ENCODE data around the gene TECPR1.
"Not testable (repeated sequence)": the region's sequence is repeated elsewhere in the genome, so short reads cannot be mapped to it uniquely, and the experiment has no call there.

Gene TECPR1

GRCh38 chr7:98223351-98223897, 28.6 kb downstream of the TECPR1 start:
- Histone ChIP-seq H3K27me3 (ENCODE audit: insufficient read depth, poor library complexity, severe bottlenecking) (no peaks in the 10 kb centered on the region), H3K27ac (replicated peaks) (no peak overlapping the region), H3K4me3 (replicated peaks; ENCODE audit: insufficient read depth, low read length) (no peak overlapping the region)
- TF ChIP-seq, protein P1, sequence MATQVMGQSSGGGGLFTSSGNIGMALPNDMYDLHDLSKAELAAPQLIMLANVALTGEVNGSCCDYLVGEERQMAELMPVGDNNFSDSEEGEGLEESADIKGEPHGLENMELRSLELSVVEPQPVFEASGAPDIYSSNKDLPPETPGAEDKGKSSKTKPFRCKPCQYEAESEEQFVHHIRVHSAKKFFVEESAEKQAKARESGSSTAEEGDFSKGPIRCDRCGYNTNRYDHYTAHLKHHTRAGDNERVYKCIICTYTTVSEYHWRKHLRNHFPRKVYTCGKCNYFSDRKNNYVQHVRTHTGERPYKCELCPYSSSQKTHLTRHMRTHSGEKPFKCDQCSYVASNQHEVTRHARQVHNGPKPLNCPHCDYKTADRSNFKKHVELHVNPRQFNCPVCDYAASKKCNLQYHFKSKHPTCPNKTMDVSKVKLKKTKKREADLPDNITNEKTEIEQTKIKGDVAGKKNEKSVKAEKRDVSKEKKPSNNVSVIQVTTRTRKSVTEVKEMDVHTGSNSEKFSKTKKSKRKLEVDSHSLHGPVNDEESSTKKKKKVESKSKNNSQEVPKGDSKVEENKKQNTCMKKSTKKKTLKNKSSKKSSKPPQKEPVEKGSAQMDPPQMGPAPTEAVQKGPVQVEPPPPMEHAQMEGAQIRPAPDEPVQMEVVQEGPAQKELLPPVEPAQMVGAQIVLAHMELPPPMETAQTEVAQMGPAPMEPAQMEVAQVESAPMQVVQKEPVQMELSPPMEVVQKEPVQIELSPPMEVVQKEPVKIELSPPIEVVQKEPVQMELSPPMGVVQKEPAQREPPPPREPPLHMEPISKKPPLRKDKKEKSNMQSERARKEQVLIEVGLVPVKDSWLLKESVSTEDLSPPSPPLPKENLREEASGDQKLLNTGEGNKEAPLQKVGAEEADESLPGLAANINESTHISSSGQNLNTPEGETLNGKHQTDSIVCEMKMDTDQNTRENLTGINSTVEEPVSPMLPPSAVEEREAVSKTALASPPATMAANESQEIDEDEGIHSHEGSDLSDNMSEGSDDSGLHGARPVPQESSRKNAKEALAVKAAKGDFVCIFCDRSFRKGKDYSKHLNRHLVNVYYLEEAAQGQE (IDR thresholded peaks at IDR 0.05; ENCODE audit: insufficient replicate concordance, low read depth) = no peak
- TF ChIP-seq POLR2AphosphoS5 (IDR thresholded peaks at IDR 0.05; ENCODE audit: low read depth) = no peak
- no peak for TF ChIP-seq SPI1 (IDR thresholded peaks at IDR 0.05; ENCODE audit: borderline replicate concordance, low read depth)
- TF ChIP-seq GABPA (IDR thresholded peaks at IDR 0.05; ENCODE audit: low read depth) = no peak
- TF ChIP-seq, protein P2, sequence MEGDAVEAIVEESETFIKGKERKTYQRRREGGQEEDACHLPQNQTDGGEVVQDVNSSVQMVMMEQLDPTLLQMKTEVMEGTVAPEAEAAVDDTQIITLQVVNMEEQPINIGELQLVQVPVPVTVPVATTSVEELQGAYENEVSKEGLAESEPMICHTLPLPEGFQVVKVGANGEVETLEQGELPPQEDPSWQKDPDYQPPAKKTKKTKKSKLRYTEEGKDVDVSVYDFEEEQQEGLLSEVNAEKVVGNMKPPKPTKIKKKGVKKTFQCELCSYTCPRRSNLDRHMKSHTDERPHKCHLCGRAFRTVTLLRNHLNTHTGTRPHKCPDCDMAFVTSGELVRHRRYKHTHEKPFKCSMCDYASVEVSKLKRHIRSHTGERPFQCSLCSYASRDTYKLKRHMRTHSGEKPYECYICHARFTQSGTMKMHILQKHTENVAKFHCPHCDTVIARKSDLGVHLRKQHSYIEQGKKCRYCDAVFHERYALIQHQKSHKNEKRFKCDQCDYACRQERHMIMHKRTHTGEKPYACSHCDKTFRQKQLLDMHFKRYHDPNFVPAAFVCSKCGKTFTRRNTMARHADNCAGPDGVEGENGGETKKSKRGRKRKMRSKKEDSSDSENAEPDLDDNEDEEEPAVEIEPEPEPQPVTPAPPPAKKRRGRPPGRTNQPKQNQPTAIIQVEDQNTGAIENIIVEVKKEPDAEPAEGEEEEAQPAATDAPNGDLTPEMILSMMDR (IDR thresholded peaks at IDR 0.05; ENCODE audit: insufficient read depth, low read length) = no peak
- DNase-seq (ENCODE audit: low read depth in 1 of 2, low spot score in 1 of 2) = no peak

GRCh38 chr7:98222533-98223195, 29.4 kb downstream of the TECPR1 start:
- no peak for DNase-seq (ENCODE audit: low read depth in 1 of 2, low spot score in 1 of 2)
- TF ChIP-seq, protein P2 (IDR thresholded peaks at IDR 0.05; ENCODE audit: insufficient read depth, low read length) = no peak
- TF ChIP-seq POLR2AphosphoS5 (IDR thresholded peaks at IDR 0.05; ENCODE audit: low read depth) = no peak
- TF ChIP-seq GABPA (IDR thresholded peaks at IDR 0.05; ENCODE audit: low read depth) = no peak
- TF ChIP-seq, protein P1 (IDR thresholded peaks at IDR 0.05; ENCODE audit: insufficient replicate concordance, low read depth) = no peak
- no peak overlapping the region for H3K4me3 ChIP-seq (replicated peaks; ENCODE audit: insufficient read depth, low read length)
- H3K27ac ChIP-seq (replicated peaks) = no peak overlapping the region
- no peaks in the 10 kb centered on the region for H3K27me3 ChIP-seq (ENCODE audit: insufficient read depth, poor library complexity, severe bottlenecking)

- TF ChIP-seq POLR2AphosphoS5 (IDR thresholded peaks at IDR 0.05; ENCODE audit: low read depth) = no peak
- TF ChIP-seq, protein P2 (IDR thresholded peaks at IDR 0.05; ENCODE audit: insufficient read depth, low read length) = no peak
- no peak for TF ChIP-seq SPI1 (IDR thresholded peaks at IDR 0.05; ENCODE audit: borderline replicate concordance, low read depth)
- no peak for TF ChIP-seq GABPA (IDR thresholded peaks at IDR 0.05; ENCODE audit: low read depth)
- TF ChIP-seq, protein P1 (IDR thresholded peaks at IDR 0.05; ENCODE audit: insufficient replicate concordance, low read depth) = no peak
- Histone ChIP-seq H3K4me3 (replicated peaks; ENCODE audit: insufficient read depth, low read length) (no peak overlapping the region), H3K27me3 (ENCODE audit: insufficient read depth, poor library complexity, severe bottlenecking) (no peaks in the 10 kb centered on the region), H3K27ac (replicated peaks) (no peak overlapping the region)
- DNase-seq (ENCODE audit: low read depth in 1 of 2, low spot score in 1 of 2) = no peak
Measured at GRCh38 chr7:98221611-98222532, 30.2 kb downstream of the TECPR1 start.

DNA sequence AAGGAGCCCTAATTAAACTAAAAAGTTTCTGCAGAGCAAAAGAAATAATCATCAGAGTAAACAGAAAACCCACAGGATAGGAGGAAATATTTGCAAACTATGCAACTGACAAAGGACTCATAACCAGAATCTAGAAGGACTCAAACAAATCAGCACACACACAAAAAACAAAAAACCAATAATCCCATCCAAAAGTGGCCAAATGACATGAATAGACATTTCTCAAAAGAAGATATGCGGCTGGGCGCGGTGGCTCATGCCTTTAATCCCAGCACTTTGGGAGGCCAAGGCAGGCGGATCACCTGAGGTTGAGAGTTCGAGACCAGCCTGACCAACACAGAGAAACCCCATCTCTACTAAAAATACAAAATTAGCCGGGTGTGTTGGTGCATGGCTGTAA, 32.6 kb downstream of the TECPR1 start:
- H3K27me3 ChIP-seq (ENCODE audit: insufficient read depth, poor library complexity, severe bottlenecking); DNase-seq (ENCODE audit: low read depth in 1 of 2, low spot score in 1 of 2); H3K4me3 ChIP-seq (replicated peaks; ENCODE audit: insufficient read depth, low read length); H3K27ac ChIP-seq (replicated peaks): not testable (repeated sequence)
